Esophagus mucosa (tissue), 1 donor: ENCODE measurements around the gene STAP1. TPM values are rescaled to one million over a fixed set of nuclear protein-coding genes. Genes with fewer than 3 reads are reported as not detected.
"Not testable (repeated sequence)": the region's sequence is repeated elsewhere in the genome, so short reads cannot be mapped to it uniquely, and the experiment has no call there.

Experiments
- ATAC-seq: fragments of 200-7000 bp; cut with Tn5 transposase; one replicate; pipeline ENCODE4 v1.9.1; 2020
- total RNA-seq: library from RNA; stranded (reverse); gene quantifications from one replicate; pipeline ENCODE4 v1.2.4, GENCODE V29; 2023
- donor health status: DM: yes; HTN: yes; CAD: no.

The STAP1 gene
- total RNA-seq, 1 donor from 2014 or later, result 0.24 TPM

GRCh38 chr4:67634741-67635140 lies 76.2 kb downstream of the STAP1 start:
- no peak for ATAC-seq

GRCh38 chr4:67635331-67635730 lies 76.8 kb downstream of the STAP1 start:
- no peak for ATAC-seq

DNA sequence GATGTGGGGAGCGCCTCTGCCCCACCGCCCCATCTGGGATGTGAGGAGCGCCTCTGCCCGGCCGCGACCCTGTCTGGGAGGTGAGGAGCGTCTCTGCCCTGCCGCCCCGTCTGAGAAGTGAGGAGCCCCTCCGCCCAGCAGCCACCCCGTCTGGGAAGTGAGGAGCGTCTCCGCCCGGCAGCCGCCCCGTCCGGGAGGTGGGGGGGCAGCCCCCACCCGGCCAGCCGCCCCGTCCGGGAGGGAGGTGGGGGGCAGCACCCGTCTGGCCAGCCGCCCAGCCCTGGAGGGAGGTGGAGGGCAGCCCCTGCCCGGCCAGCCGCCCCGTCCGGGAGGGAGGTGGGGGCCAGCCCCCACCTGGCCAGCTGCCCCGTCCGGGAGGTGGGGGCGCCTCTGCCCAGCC lies 78.5 kb downstream of the STAP1 start:
- not testable (repeated sequence) for ATAC-seq

DNA sequence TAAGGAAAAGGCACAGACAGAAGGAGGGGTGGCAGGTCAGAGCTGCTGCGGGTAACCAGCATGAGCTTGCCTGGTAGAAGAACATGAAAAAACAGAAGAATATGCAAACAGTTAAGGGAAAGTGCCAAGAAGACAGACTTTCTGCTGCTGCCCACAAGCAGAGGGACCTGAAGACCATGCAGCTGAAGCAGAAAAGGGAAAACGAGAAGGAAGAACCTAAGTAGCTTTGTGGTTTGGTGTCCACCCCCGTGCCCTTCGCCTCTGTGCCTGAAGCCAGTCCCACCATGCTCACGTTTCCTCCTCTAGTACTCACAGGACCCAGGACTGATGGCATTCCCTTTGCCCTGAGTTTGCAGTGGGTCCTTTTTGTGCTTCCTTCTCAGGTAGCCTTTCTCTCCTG lies 79.6 kb downstream of the STAP1 start:
- ATAC-seq, result no peak

- no peak for ATAC-seq
These were observed 93.0 kb downstream of the STAP1 start for GRCh38 chr4:67651536-67651935.

Other genes with a start within 250 kb of the STAP1 start
- 16.2 TPM for gene CENPC, start 13.2 kb upstream of the STAP1 start, total RNA-seq
- gene UBA6, start 142.4 kb downstream of the STAP1 start, total RNA-seq, result 55.9 TPM
- 0.56 TPM for gene GNRHR, start 195.7 kb downstream of the STAP1 start, total RNA-seq